ENCODE measurements around the gene PDE6C. TPM values are rescaled to one million over a fixed set of nuclear protein-coding genes. Genes with fewer than 3 reads are reported as not detected.

Gene PDE6C
- total RNA-seq, 1 experiment from 2014 or later = not detected

- H3K4me3 Mint-ChIP-seq = no peak overlapping the region
- no peak overlapping the region for H3K27ac ChIP-seq (ENCODE audit: insufficient read length, low read depth, low read length)
- no peak overlapping the region for H2BK15ac ChIP-seq (ENCODE audit: low read depth, low read length)
- no peak overlapping the region for H2BK12ac ChIP-seq (ENCODE audit: insufficient read length, low read depth, low read length)
- H4K20me1 ChIP-seq (ENCODE audit: control insufficient read depth, insufficient read depth, insufficient read length) = no peaks in the 10 kb centered on the region
- no peak overlapping the region for H3K27ac Mint-ChIP-seq
- H2AK5ac ChIP-seq (ENCODE audit: insufficient read length, low read length) = no peak overlapping the region
- no peaks in the 10 kb centered on the region; a peak in 1 of 7 replicates for H3K36me3 Mint-ChIP-seq (ENCODE audit: insufficient read depth in 1 of 3, low read depth in 3 of 3)
- peaks cover 24% of the 10 kb centered on the region for H3K27me3 ChIP-seq (ENCODE audit: insufficient read depth, low read length)
- no peak overlapping the region for H2AFZ ChIP-seq (ENCODE audit: low read length)
- no peaks in the 10 kb centered on the region for H3K9me3 Mint-ChIP-seq
- no peak overlapping the region for H4K91ac ChIP-seq (ENCODE audit: insufficient read length, low read depth, low read length)
- no peaks in the 10 kb centered on the region for H3K4me1 ChIP-seq (ENCODE audit: insufficient read depth, low read length)
- no peak overlapping the region for H3K4ac ChIP-seq (ENCODE audit: low read depth, low read length)
- no peaks in the 10 kb centered on the region for H3K9me3 ChIP-seq (ENCODE audit: control insufficient read depth, low read depth, low read length)
- no peak overlapping the region for H3T11ph ChIP-seq (ENCODE audit: low read length)
- no peak overlapping the region for H3K23ac ChIP-seq (ENCODE audit: insufficient read length, low read depth, low read length)
- H3K9ac ChIP-seq (ENCODE audit: extremely low read depth, insufficient read length, low read length) = no peak overlapping the region
- no peak for DNase-seq
- TF ChIP-seq, protein P1, sequence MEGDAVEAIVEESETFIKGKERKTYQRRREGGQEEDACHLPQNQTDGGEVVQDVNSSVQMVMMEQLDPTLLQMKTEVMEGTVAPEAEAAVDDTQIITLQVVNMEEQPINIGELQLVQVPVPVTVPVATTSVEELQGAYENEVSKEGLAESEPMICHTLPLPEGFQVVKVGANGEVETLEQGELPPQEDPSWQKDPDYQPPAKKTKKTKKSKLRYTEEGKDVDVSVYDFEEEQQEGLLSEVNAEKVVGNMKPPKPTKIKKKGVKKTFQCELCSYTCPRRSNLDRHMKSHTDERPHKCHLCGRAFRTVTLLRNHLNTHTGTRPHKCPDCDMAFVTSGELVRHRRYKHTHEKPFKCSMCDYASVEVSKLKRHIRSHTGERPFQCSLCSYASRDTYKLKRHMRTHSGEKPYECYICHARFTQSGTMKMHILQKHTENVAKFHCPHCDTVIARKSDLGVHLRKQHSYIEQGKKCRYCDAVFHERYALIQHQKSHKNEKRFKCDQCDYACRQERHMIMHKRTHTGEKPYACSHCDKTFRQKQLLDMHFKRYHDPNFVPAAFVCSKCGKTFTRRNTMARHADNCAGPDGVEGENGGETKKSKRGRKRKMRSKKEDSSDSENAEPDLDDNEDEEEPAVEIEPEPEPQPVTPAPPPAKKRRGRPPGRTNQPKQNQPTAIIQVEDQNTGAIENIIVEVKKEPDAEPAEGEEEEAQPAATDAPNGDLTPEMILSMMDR (conservative IDR thresholded peaks at IDR 0.05) = no peak
- H3K14ac ChIP-seq (ENCODE audit: insufficient read depth, low read length) = no peak overlapping the region
- peaks cover 8% of the 10 kb centered on the region in 2 experiments for H3K4me1 Mint-ChIP-seq
- peaks cover 75% of the 10 kb centered on the region for H3K27me3 Mint-ChIP-seq (ENCODE audit: low read depth)
- no peaks in the 10 kb centered on the region for H3K79me2 ChIP-seq (ENCODE audit: insufficient read depth, low read length)
- WGBS (ENCODE audit: extremely low coverage, insufficient read length, low lambda C conversion rate) = no CpG with 5 or more reads among the region's 2 CpGs
- no peak overlapping the region for H2BK5ac ChIP-seq (ENCODE audit: insufficient read length, low read length)
- H2BK120ac ChIP-seq (ENCODE audit: low read depth, low read length, poor library complexity, severe bottlenecking) = no peak overlapping the region
- no peak overlapping the region for H3K4me2 ChIP-seq (ENCODE audit: insufficient read depth, insufficient read length, low read length)
- H4K8ac ChIP-seq (replicated peaks; ENCODE audit: insufficient read length, low read depth, low read length) = no peak overlapping the region
- no peak overlapping the region for H4K5ac ChIP-seq (ENCODE audit: insufficient read length, low read depth, low read length)
- H3K23me2 ChIP-seq (ENCODE audit: insufficient read length, low read depth, low read length, poor library complexity, severe bottlenecking) = peaks cover 7% of the 10 kb centered on the region
- no peak overlapping the region for H3K56ac ChIP-seq (ENCODE audit: insufficient read length, low read depth, low read length)
- H3K79me1 ChIP-seq (ENCODE audit: insufficient read depth, low read depth, low read length, poor library complexity, severe bottlenecking) = no peaks in the 10 kb centered on the region
- H2BK20ac ChIP-seq (ENCODE audit: low read depth, low read length, poor library complexity, severe bottlenecking) = no peak overlapping the region
- H3K18ac ChIP-seq (ENCODE audit: insufficient read length, low read depth, low read length) = no peak overlapping the region
Measured at GRCh38 chr10:93603023-93603422, 9.3 kb upstream of the PDE6C start.

All from H9 (cell line).